Stimulated activated CD8-positive, alpha-beta memory T cell treated with anti-CD3 and anti-CD28 coated beads, Interleukin-7, amount 100 ng/mL, for 1 hour (primary cell): ENCODE data around the gene CSF1R.

Source experiments
- DNase-seq, 2 donors: peaks; one replicate each; pipeline ENCODE4 v3.0.0-alpha.2; 2020; ENCODE audit warnings: low read depth in 2 of 2

The CSF1R gene

DNA sequence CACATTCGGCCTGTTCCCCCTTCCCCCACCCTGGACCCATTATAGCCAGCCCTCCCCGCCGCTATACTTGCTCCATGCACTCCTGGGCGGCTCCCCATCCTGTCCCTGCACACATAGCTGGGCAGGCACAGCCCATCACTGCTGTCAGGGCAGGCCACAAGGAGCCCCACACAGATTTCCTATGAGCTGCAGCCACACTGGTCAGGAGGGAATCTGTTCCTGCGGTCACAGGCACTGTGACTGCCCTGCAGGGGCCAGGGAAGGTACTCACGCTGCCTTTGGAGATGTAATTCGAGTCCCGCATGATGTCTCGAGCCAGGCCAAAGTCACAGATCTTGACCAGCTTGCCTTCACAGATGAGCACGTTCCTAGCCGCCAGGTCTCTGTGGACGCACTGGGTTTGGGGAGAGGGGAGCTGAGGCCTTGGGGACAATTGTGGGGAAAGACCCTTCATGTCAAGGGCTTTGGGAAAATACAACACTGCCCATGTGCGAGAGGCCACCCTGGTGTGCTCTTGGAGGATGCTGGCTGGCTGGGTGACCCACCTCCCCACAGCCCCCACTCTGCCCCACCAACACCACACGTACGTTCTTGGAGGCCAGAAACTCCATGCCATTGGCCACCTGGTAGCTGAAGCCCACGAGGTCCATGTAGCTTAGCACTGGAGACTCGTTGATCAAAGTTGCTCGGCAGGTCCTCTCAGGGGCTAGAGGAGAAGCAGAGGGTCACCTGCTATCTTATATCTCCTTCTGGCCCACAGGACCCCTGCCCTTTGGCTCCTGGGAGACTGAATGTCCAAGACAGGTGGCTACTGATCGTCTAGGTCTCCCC lies 34.5 kb upstream of the CSF1R start:
- DNase-seq: no peak

DNA sequence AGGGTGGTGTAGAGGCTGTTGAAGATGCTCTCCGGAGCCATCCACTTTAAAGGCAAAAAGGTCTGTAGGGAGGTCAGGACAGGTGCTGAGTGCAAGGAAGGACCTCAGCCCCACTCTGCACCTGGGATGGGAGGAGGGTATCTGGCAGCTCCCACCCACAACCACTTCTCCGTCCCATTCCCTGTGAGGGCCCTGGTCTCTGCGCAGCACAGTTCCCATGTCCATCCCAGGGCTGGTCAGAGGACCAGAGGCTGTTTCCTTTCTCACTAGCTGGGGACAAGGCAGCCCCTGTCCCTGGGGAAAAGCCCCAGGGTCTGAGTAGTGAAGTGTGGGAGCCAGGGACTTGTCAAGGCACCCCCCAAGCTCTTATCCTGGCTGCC lies 33.7 kb upstream of the CSF1R start:
- no peak for DNase-seq

DNA sequence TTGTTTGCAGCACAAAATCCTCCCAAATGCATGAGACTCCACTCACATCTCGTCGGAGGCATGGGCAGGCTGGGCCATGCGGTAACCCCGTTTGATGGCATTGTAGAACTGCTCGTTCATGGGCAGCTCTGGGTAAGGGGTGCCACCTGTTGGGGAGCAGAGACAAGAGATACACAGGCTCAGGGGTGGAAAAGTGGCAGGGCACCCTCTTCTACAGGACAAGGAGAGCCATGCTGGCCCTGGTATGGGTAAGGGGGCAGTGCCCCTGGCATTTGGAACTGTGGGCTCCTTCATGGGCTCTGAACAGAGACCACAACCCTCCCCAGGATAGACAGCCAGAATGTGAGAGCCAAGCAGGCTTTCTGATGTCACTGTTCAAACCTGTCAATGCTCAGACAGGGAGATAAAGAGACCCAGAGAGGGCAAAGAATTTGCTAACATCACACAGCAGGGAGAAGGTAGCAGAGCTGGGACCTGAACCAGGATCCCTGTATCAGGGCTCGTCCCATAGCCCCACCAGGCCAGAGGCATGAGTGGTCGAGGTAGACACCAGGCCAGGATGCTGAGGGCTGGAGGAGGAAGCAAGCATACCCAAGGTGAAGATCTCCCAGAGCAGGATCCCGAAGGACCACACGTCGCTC lies 33.2 kb upstream of the CSF1R start:
- DNase-seq: no peak

DNA sequence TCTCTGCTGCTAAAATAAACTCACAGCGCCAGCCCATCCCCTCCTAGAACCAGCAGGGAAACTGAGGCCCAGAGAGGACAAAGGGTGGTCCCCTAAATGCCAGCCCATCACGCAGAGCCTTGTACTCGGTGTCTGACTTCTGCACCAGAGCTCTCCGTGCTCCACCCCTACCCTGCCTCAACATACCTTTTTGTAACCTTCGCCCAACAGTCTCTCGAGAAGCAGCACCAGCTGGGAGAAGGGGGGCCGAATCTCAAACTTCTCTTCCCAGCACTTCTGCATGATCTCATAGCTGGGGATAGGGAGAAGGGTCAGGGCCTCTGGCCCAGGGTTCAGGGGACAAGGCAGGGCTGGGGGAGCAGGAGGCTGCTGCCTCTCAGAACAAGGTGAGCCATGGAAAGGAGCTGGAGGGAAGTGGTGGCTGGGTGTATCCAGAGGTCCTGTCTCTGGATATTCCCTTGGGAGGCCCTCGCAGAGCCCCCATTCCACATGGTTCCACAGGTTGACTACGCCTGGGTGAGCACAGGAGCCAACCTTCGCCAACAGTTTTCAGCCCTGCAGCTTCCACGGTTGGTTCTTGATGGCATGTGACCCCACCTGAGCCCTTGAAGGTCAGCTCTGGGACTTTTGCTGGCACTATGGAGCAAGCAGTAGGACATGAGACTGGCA lies 32.3 kb upstream of the CSF1R start:
- no peak for DNase-seq

DNA sequence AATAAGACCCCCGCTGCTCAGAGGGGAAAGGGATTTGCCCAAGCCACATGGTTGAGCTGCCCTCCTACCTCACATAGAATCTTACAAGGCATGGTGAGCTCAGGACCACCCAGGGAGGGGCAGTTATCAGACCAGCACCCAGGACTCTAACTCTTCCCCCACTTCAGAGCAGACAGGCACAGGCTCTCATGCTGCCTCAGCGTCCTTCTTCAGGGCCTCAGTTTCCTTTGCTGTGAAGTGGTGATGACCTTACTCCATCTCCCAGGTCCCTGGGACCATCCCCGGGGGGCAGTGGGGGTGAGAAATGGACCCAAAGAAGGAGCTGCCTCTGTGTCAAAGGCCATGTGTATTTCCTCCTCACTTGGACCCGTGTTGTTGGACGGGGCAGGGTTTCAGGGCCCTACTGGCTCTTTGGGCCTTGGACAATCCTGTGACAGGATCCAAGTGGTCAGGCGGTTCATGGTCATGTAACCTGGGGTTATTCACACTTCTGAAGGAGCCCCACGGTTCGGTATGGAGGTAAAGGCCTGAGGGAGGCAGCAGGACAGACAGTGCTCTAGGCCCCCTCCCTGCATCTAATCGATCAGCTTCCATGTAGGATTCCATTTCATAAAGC lies 31.7 kb upstream of the CSF1R start:
- no peak for DNase-seq

DNA sequence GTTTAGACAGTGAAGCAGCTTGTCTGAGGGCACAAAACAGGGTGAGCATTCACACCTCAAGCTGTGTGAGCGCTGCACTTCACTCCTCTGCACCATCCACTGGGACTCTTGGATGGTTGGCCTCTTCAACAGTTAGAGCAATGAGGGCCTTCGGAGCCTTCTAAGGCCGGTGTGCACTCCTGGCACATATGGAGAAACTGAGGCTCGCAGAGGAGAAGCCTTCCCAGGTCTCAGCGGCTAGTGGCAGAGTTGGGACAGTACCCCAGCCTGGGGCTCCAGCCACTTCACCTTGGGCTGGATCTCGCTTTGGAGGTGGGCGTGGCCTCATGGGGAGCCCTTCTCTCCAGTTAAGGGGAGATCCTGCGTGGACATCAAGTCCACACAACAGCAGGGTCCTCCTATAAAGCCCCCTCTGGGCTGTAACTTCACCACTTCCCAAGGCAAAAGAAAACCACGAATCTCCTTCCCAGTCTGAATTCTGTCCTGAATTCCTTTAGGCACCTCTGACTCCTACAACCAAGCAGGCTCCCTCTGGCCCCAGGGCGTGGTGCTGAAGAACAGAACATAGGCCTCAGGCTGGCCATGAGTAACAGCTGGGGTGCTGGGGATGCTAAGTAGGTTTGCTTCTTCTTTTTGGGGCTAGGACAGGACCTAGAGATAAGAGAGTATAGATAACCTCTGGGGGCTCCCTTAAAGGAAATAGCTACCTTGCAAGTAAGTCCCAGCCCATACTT lies 30.5 kb upstream of the CSF1R start:
- no peak for DNase-seq

DNA sequence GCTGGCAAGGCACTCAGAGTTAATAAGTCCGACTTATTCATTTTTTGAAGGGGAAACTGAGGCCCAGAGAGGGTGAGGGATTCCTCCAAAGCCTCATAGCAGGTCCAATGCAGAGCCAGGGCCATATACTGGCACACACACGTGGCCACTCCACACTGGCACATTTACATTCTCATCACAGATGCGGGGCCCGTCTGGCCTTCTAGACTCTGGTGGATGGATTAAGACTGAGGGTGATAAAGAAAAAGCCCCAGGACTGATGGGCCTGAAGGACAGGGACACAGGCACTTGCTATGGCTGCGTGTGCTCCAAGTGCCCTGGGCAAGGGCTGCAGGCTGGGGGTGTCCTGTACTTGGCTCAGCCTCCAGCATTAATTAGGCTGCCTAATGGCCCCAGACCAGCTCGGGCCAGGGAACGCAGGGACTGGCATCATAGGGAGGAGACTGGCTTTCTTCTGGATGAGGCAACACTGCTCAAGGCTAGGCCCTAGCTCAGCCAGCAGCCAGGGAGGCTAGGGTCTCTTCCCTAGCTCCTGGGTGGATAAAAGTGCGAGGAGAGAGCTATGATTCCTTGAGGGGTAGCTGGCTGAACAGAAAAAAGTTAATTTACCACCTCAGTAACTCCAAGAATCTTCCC lies 28.5 kb upstream of the CSF1R start:
- DNase-seq: no peak

DNA sequence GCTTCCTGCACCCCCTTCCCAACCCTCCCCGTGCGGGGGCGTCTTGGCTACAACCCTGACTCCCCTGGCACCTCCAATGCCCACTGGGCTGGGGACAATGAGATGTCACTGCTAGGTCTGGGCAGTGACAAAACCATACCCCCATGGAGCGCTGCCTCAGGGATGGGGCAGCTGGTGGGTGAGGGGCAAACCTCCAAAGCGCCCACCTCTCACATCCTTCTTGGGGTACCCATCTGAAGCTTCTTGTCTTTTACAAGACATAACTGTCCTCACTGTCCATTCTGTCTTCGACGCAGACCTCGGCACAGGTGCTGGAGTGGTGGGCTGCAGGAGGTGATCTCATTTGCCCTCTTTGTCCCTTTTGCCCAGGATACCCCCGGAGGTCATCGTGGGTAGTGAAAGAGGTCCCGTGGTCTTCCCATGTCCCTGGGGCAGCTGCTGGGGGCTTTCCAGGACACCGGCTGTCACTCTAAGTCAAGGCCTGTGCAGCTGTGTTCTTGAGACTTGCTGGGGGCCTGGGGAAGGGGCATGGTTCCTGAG lies 27.8 kb upstream of the CSF1R start:
- DNase-seq: no peak

DNA sequence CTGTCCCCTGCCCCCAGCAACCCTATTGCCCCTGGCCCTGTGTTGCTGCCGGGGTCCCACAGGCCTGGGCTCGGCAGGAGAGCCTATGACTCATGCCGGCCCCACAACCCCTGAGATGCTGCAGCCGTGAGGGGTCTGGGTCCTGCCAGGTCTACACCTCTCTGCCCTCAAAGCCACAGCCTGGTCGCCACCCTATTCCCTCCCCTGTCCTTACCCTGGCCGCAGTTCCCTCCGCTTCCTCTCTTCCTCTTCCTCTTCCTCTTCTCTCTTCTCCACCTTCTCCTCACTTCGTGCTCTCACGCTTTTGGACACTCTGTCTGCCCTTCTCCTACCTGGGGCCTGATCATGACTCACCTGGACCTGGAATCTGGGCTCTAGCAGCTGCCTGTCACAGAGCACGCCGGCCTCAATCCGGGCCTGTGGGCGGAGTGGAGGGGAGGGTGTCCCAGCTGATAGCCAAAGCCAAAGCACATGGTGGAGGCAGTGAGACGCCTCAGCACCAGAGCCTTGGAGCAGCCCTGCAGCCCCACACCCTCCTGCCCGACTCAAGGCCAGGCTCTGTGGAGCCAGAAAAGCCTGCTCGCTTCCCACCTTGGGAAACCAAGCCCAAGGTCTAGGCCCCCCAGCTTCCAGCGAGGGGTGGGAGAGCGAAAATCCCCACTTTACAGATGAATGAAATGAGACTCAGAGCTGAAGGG lies 26.8 kb upstream of the CSF1R start:
- DNase-seq: no peak

DNA sequence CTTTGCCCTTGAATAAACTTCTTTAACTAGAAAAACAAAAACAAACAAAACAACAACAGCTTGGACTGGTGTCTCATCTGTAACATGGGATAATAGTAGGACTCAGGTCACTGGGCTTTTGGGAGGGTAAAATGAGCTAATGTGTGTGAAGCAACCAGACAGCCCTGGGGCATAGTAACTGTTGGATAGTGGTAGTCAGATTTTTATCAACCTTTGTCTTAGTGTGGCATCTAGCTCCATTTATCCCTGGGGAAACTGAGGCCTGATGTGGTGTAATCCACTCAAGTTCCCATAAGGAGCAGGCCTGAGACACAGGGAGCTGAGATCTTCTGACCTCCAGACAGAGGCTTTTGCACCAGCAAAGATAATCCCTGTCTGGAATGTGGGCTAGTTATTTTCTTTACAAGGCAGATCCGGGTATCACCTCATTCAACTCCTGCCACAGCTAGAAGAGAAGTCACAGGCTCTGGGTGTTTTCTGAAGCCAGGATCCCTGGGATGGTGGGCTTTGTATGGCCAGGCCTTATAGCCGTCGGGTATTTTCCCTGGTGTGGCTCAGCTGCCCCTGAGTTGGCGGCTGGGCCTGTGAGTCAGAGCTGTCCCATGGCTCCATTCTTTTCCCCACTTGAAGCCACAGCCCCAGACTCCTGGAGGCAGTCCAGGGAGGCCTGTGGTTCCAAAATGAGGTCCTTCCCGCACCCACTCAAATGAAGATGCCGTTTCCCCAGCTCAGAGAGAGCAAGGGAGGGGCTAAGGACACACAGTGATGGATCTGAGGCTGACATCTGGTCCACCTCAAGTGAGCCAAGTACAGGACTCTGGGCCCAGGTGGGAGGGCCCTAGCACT lies 26.1 kb upstream of the CSF1R start:
- no peak for DNase-seq

DNA sequence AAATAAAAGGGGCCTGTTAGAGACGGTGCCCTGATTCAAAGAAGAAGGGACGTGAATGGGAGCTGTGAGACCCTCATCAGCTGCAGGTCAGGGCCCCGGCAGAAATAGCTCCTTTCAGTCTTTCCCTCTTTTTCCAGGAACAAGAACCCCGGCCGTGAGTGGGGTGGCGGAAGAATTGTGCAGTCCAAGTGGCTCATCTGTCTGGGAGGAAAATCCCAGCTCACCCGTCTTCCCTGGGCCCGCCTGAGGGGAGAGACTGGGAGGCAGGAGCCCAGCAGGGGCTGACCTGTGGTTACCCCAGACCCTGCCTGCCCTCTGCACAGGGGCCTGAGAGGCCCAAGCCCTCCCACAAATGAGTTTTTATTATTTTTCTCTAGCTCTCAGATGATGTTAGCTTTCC lies 24.8 kb upstream of the CSF1R start:
- DNase-seq: no peak

DNA sequence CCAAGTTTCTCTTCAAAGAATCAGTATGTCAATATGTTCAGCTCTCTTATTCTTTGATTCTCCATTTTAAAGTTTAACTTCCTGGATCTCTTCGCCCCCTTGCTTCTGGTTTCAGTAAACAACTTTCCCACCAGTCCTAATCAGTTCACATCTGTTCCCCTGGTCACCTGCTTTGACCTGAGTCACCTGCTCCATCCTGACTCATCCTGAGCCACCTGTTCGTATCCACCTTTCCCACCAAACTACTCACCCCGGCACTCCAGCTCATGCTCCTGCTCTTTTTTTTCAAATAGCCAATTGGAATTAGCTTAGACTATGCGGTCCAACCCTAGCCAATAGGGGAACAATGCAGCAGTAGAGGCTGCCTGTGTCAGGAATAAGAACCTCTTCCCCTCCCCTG lies 23.6 kb upstream of the CSF1R start:
- DNase-seq: no peak

DNA sequence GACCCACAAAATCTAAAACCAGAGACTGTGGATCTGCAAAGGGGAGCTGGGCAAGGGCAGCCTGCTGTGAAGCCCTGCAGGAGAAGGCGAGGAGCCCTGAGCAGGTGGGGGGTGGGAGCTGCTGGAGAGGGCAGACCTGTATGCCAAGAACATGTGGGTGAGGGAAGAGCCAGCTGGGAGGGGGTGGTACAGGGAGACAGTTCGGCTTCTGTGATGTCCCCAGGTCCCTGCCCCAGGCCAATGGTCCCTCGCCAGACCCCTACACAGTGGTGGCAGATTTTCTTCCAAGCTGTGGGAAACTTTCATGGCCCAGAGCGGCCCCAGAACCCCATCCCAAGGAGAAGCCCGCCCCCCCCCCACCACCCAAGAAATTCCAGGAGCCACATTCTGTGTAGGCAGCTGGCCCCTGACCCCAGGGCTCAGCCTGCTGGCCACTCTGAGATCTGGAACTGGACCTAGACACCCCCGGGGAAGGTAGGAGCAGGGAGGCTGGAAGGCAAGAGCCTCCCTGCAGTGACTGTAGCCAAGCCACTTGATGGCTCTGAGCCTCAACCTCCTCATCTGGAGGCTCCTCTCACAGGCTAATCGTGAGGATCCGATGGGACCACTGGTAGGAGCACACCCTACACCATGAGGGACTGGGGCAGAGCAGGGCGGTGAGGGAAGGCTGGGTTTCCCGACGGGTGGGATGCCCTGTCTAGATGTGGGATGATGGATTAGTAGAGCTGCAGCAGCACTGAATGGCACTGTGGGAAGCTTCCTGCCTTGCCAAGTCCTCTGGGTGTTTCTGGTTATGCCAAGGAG lies 22.6 kb upstream of the CSF1R start:
- no peak for DNase-seq

DNA sequence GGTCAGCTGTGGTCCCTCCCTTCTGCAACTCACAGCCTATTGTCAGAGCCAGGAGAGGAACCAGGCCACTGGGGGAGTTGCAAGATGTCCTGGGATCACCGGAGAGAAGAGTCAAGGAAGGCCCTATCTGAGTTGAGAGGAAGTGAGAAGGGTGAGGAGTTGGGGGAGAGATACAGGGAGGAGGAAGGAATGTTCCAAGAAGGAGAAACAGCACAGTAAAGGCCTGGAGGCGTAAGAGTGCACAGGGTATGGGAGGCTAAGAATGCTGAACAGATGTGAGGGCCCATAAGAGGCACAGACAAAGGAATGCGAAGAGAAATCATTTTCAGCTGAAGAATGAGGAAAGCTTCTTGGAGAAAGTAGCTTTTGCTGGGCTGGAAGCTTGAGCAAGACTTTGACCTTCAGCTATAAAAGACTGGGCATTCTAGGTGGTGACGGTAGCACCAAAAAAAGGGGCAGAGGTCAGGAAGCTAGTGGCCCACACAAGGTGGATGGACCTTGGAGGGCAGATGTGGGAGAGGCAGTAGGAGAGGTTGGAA lies 21.6 kb upstream of the CSF1R start:
- DNase-seq: no peak

DNA sequence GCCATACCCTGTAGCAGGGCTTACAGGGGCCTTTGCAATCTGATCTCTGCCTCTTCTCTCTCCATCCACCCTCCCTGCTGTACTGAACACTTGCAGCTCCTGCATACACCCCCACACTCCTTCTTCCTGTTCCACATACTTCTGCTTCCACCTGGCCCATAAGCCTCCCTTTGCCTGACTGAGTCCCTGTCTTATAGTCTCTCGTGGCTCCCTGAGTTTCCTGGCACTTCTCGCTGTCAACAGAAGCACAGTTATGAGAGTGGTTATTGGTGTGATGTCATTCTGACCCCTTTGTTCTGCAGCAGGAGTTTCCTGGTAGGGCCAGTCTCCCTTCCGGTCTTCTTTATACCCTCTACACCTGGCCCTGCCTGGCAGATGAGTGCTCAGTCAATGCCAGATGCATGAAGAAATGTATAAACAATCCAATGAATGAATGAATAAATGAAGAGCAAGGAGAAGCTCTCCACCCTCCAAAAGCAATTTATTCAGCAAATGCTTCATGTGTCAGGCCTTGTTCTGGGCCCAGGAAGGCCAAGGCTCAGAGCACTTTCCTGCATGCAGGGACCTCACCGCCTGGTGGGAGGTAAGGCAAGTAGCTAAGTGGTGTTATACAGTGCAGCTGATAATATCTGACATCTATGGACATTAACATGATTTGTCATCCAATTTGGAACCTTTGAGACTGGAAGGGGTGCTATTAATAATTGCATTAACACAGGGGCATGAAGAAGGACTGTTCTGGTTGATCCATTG lies 20.5 kb upstream of the CSF1R start:
- no peak for DNase-seq

DNA sequence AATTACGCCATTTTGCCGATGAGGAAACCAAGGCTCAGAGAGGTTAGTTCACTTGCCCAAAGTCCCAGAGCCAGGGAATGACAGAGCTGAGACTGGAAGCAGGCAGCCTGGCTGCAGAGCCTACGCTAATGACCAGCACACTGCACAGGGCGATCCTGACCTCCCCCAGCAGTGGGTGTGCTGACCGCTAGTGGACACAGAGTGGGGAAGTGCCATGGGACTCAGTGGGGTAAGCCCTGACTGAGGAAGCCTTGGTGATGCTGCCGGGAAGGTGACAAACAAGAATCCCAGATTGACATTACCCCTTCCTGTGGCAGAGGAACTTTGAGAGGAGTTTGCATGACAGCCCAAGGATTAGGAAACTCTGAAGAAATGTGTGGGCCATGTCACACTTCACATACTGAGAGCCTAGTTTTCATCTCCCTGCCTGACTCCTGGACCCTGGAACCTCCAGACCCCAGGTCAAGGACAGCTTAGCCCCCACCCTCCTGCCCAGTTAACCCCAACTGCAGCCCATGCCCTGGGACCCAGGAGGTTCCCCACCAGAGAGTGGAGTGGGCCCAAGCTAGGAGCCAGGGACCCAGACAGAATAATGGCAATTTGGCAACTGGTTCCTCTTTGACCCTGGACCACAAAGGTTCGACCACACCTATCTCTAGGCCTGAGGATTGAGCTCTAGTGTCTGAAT lies 19.7 kb upstream of the CSF1R start:
- no peak for DNase-seq

DNA sequence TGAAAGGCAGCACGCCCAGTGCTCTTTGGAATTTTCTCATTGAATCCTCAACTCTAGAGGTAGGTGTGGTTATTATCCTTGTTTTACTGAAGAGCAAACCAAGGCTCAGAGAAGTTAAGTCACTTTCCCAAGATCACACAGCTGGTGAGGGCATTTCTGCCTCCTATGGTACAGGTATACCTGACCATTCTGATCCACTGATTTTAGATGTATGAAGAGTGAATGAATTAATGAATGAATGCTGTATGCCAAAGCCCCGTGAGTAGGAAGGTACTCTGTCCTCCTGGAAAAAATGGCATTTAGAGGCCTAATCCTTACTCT lies 18.2 kb upstream of the CSF1R start:
- DNase-seq: no peak
